ENCODE measurements around the gene UGT1A3.

GRCh38 chr2:233802132-233802815 is 73.4 kb downstream of the UGT1A3 start:
- TF ChIP-seq, protein P1, sequence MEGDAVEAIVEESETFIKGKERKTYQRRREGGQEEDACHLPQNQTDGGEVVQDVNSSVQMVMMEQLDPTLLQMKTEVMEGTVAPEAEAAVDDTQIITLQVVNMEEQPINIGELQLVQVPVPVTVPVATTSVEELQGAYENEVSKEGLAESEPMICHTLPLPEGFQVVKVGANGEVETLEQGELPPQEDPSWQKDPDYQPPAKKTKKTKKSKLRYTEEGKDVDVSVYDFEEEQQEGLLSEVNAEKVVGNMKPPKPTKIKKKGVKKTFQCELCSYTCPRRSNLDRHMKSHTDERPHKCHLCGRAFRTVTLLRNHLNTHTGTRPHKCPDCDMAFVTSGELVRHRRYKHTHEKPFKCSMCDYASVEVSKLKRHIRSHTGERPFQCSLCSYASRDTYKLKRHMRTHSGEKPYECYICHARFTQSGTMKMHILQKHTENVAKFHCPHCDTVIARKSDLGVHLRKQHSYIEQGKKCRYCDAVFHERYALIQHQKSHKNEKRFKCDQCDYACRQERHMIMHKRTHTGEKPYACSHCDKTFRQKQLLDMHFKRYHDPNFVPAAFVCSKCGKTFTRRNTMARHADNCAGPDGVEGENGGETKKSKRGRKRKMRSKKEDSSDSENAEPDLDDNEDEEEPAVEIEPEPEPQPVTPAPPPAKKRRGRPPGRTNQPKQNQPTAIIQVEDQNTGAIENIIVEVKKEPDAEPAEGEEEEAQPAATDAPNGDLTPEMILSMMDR (conservative IDR thresholded peaks at IDR 0.05; ENCODE audit: low read depth, low read length), result no peak
- no peak for TF ChIP-seq EZH2 (IDR thresholded peaks at IDR 0.05; ENCODE audit: borderline replicate concordance, low read depth, low read length, poor library complexity, severe bottlenecking)

Measured in A673 (cell line).